PC-3 (cell line): ENCODE data around the gene FEM1A. TPM values are rescaled to one million over a fixed set of nuclear protein-coding genes. Genes with fewer than 3 reads are reported as not detected.
A peak's percentile ranks its signal among the peaks of the same experiment; 100 is the strongest.

Source experiments
- ATAC-seq: fragments of 200-7000 bp; cut with Tn5 transposase; 2 replicates; pipeline ENCODE4 v1.9.1; 2020; ENCODE audit warnings: mild to moderate bottlenecking, moderate library complexity
- BruUV-seq: library from RNA; stranded (reverse); fragments of 400-500 nt; replicated peaks from 2 replicates; lab custom pipeline; 2021; lab: Mats Ljungman, UMichigan
- CTCF ChIA-PET: fragments of 300-600 bp; sonication (Branson Sonifier 250); formaldehyde crosslinking; loops from one replicate; lab custom pipeline; 2022; ENCODE audit warnings: antibody characterized with exemption; lab: Charles Lee
- POLR2A ChIA-PET: fragments of 300-600 bp; sonication (Branson Sonifier 250); formaldehyde crosslinking; loops from one replicate; lab custom pipeline; 2022; ENCODE audit warnings: antibody characterized with exemption; ENCODE audit not compliant: unreplicated experiment; lab: Charles Lee
- DNase-seq: peaks from one replicate; pipeline ENCODE4 v3.0.0-alpha.2; 2015
- H2AFZ ChIP-seq: fragments of 300-600 bp; sonication (generic); 2 replicates; pipeline ENCODE4 v1.6.0; 2016; ENCODE audit warnings: antibody characterized with exemption, low read length
- H3F3A ChIP-seq: fragments of 300-600 bp; sonication (generic); one replicate; pipeline ENCODE4 v1.6.0; 2017; ENCODE audit warnings: antibody characterized with exemption, low read length, control low read depth, mild to moderate bottlenecking; ENCODE audit not compliant: unreplicated experiment
- H3K27ac ChIP-seq: fragments of 300-600 bp; sonication (generic); 2 replicates; pipeline ENCODE4 v1.5.1; 2016; ENCODE audit warnings: mild to moderate bottlenecking, low read length
- H3K27me3 ChIP-seq: fragments of 300-600 bp; sonication (generic); 2 replicates; pipeline ENCODE4 v1.6.1; 2016; ENCODE audit warnings: low read length, mixed read lengths
- H3K36me3 ChIP-seq: fragments of 300-600 bp; sonication (generic); 2 replicates; pipeline ENCODE4 v1.6.1; 2016; ENCODE audit warnings: low read depth, mixed run types, low read length, mixed read lengths
- H3K4me1 ChIP-seq: fragments of 300-600 bp; sonication (generic); 2 replicates; pipeline ENCODE4 v1.5.1; 2016; ENCODE audit warnings: low read length; ENCODE audit not compliant: insufficient read depth
- H3K4me2 ChIP-seq: fragments of 300-600 bp; sonication (generic); 2 replicates; pipeline ENCODE4 v1.6.0; 2016; ENCODE audit warnings: low read length
- H3K4me3 ChIP-seq: fragments of 300-600 bp; sonication (generic); 2 replicates; pipeline ENCODE4 v1.5.1; 2016; ENCODE audit warnings: mild to moderate bottlenecking, low read length, mixed read lengths
- H3K79me2 ChIP-seq: fragments of 300-600 bp; sonication (generic); 2 replicates; pipeline ENCODE4 v1.6.1; 2017; ENCODE audit warnings: low read length, mixed read lengths
- H3K9ac ChIP-seq: fragments of 300-600 bp; sonication (generic); 2 replicates; pipeline ENCODE4 v1.6.0; 2016; ENCODE audit warnings: mild to moderate bottlenecking, low read length
- H3K9me2 ChIP-seq: fragments of 300-600 bp; sonication (generic); replicated peaks from 2 replicates; pipeline ENCODE4 v1.6.1; 2016; ENCODE audit warnings: mixed run types, low read length, mixed read lengths
- H3K9me3 ChIP-seq: fragments of 300-600 bp; sonication (generic); 2 replicates; pipeline ENCODE4 v1.6.1; 2016; ENCODE audit warnings: low read length, mixed read lengths
- H4K20me1 ChIP-seq: fragments of 300-600 bp; sonication (generic); 2 replicates; pipeline ENCODE4 v1.6.1; 2016; ENCODE audit warnings: low read length, mixed read lengths
- EZH2 ChIP-seq: fragments of 300-600 bp; sonication (generic); IDR thresholded peaks from one replicate; pipeline ENCODE4 v1.6.1; 2017; ENCODE audit warnings: antibody characterized with exemption, mild to moderate bottlenecking, low read length; ENCODE audit not compliant: unreplicated experiment
- EZH2phosphoT487 ChIP-seq: fragments of 300-600 bp; sonication (generic); IDR thresholded peaks from 2 replicates; pipeline ENCODE4 v1.6.1; 2018; ENCODE audit warnings: mild to moderate bottlenecking, antibody characterized with exemption, low read length, borderline replicate concordance
- intact Hi-C: fragments of 100-400 bp; cut with micrococcal nuclease; formaldehyde crosslinking; loops from 2 replicates; pipeline ENCODE4 v1.9.0; 2023
- total RNA-seq: library from RNA; depleted of rRNA; stranded (reverse); fragments of >200 nt; gene quantifications from 2 replicates; pipeline ENCODE4 v1.2.3, GENCODE V29; 2014
- TF ChIP-seq, protein P1 (sequence below): fragments of 300-600 bp; sonication (generic); conservative IDR thresholded peaks from 2 replicates; pipeline ENCODE4 v1.5.1; 2017; ENCODE audit warnings: antibody characterized with exemption, low read depth, mild to moderate bottlenecking, low read length

The FEM1A gene
- total RNA-seq, 1 experiment from 2014 or later: 28.1 TPM

DNA sequence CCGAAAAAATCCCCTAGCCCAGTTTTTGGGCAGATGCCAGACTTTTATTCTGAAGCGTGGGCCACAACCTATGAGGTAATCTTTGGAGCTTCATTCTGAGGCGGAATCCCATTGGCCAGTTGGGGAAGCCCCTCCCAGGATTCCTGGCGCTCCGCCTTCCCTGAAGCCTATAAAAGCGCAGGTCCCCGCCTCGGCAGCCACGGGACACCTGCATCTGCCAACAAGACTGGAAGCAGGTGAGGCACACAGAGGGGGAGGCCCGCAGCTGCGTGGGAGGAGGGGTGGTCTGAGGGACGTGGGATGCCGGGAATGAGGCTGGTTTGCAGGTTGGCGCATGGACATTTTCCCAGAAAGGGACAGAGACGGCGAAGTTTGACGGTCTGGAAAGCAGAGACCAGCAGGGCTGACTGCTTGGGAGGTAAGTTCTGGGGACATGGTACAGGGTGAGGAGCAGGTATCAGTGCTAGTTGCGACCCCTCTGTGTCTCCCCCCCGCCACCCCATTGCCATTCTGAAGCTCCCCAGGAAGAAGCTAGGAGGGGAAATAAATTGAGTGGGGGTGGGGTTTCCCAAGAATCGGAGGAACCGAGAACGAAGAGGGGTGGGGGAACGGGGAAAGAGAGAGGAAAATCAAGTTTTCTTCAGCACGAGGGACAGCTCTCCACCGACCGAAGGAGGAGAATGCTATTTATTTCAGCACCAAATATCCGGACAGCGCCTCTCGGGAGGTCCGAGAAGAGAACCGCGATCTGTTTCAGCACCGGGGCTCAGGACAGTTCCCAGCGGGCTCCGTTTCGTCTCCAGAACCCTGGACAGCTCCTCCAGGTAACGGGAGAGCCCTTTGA lies 22.4 kb upstream of the FEM1A start:
- no peak for TF ChIP-seq EZH2
- TF ChIP-seq EZH2phosphoT487: no peak
- TF ChIP-seq, protein P1, sequence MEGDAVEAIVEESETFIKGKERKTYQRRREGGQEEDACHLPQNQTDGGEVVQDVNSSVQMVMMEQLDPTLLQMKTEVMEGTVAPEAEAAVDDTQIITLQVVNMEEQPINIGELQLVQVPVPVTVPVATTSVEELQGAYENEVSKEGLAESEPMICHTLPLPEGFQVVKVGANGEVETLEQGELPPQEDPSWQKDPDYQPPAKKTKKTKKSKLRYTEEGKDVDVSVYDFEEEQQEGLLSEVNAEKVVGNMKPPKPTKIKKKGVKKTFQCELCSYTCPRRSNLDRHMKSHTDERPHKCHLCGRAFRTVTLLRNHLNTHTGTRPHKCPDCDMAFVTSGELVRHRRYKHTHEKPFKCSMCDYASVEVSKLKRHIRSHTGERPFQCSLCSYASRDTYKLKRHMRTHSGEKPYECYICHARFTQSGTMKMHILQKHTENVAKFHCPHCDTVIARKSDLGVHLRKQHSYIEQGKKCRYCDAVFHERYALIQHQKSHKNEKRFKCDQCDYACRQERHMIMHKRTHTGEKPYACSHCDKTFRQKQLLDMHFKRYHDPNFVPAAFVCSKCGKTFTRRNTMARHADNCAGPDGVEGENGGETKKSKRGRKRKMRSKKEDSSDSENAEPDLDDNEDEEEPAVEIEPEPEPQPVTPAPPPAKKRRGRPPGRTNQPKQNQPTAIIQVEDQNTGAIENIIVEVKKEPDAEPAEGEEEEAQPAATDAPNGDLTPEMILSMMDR: no peak
- no peak overlapping the region for H3K4me2 ChIP-seq
- H3K4me1 ChIP-seq: no peaks in the 10 kb centered on the region
- H3K79me2 ChIP-seq: no peaks in the 10 kb centered on the region
- H2AFZ ChIP-seq: no peak overlapping the region
- no peaks in the 10 kb centered on the region for H3K9me3 ChIP-seq
- no peaks in the 10 kb centered on the region for H4K20me1 ChIP-seq
- CTCF ChIA-PET: interaction anchor here (0.5 kb wide), 1 partner anchor 89 kb away, joined by 3 read pairs; no protein-coding TSS in a partner anchor
- intact Hi-C loops: no loop called here
- H3K27ac ChIP-seq: no peak overlapping the region
- H3F3A ChIP-seq: peaks cover 5% of the 10 kb centered on the region
- H3K4me3 ChIP-seq: no peak overlapping the region
- POLR2A ChIA-PET: no interaction called here
- BruUV-seq: no TSS peak
- H3K9me2 ChIP-seq: no peaks in the 10 kb centered on the region
- no peak overlapping the region for H3K9ac ChIP-seq
- peak; percentile 97 for DNase-seq
- no peaks in the 10 kb centered on the region for H3K27me3 ChIP-seq
- peak; percentile 64 for ATAC-seq
- H3K36me3 ChIP-seq: no peaks in the 10 kb centered on the region

DNA sequence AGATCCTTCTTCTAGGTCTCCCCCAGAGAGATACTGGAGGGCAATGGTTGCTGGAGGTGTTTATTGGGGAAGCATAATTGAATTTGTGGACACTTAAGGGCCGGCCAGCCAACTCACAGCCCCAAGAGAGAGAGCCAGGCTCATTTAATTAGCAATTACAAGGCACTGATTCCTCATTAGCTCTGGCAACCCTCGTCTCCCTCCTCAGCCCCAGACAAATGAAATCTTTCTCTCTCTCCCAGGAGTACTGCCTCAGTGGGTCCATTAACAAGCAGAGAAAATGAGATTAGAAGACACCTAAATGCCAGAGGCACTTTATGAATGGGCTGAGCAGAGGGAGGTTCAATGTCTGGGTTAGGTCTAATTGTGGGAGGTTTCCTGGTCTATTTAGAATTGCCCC lies 19.0 kb upstream of the FEM1A start:
- Histone ChIP-seq H4K20me1 (no peaks in the 10 kb centered on the region), H3K9me3 (no peaks in the 10 kb centered on the region), H2AFZ (no peak overlapping the region), H3K4me2 (no peak overlapping the region), H3F3A (peaks cover 5% of the 10 kb centered on the region), H3K27me3 (peaks cover under 1% of the 10 kb centered on the region; the same call in 1 of the 2 replicates), H3K79me2 (no peaks in the 10 kb centered on the region), H3K9me2 (no peaks in the 10 kb centered on the region), H3K9ac (no peak overlapping the region), H3K27ac (no peak overlapping the region), H3K4me3 (no peak overlapping the region), H3K4me1 (no peaks in the 10 kb centered on the region), H3K36me3 (no peaks in the 10 kb centered on the region)
- CTCF ChIA-PET: no interaction called here
- POLR2A ChIA-PET: no interaction called here
- DNase-seq (no peak), ATAC-seq (no peak)
- TF ChIP-seq, protein P1: no peak
- no peak for TF ChIP-seq EZH2
- no peak for TF ChIP-seq EZH2phosphoT487
- intact Hi-C loops: no loop called here
- no TSS peak for BruUV-seq
